ENCODE measurements around the gene ABTB2. TPM values are rescaled to one million over a fixed set of nuclear protein-coding genes. Genes with fewer than 3 reads are reported as not detected.

Gene ABTB2
- total RNA-seq, 1 experiment from 2014 or later: 5.5 TPM

DNA sequence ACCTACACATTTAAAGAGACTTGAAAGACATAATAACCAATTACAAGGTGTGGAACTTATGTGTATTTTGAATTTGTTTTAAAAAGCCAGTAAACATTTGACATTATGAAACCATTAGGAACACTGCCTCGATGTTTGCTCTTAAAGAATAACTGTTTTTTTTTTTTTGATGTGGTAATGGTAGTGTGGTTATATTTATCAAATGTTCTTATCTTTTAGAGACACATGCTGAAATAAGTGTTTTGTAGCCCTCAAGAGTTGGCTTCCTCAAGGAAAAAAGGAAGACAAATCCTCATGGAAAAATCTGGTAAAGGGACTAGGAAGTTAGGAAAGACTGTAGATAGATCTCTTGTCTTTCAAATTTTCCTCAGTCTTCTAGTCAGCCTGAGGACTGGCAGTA is 2.2 kb upstream of the ABTB2 start:
- H3K18ac ChIP-seq (ENCODE audit: insufficient read length, low read depth, low read length): no peak overlapping the region
- no peak overlapping the region for H3K4ac ChIP-seq (ENCODE audit: low read depth, low read length)
- no peak overlapping the region for H3T11ph ChIP-seq (ENCODE audit: low read length)
- no peak overlapping the region for H4K5ac ChIP-seq (ENCODE audit: insufficient read length, low read depth, low read length)
- peaks cover 10% of the 10 kb centered on the region; the same call in 1 of the 2 replicates for H3K27me3 ChIP-seq (ENCODE audit: insufficient read depth, low read length)
- no peak overlapping the region for H3K23ac ChIP-seq (ENCODE audit: insufficient read length, low read depth, low read length)
- H4K20me1 ChIP-seq (ENCODE audit: control insufficient read depth, insufficient read depth, insufficient read length): no peaks in the 10 kb centered on the region
- H3K79me1 ChIP-seq (ENCODE audit: insufficient read depth, low read depth, low read length, poor library complexity, severe bottlenecking): no peaks in the 10 kb centered on the region
- H2BK120ac ChIP-seq (ENCODE audit: low read depth, low read length, poor library complexity, severe bottlenecking): no peak overlapping the region
- Mint-ChIP-seq H3K27ac (no peak overlapping the region), H3K4me1 (peaks cover 16 to 22% of the 10 kb centered on the region in 2 experiments), H3K9me3 (no peaks in the 10 kb centered on the region), H3K36me3 (ENCODE audit: insufficient read depth in 1 of 3, low read depth in 3 of 3) (no peaks in the 10 kb centered on the region), H3K4me3 (no peak overlapping the region), H3K27me3 (ENCODE audit: low read depth) (peaks cover 36% of the 10 kb centered on the region)
- H3K56ac ChIP-seq (ENCODE audit: insufficient read length, low read depth, low read length): no peak overlapping the region
- no peak overlapping the region for H4K8ac ChIP-seq (replicated peaks; ENCODE audit: insufficient read length, low read depth, low read length)
- no peak overlapping the region for H4K91ac ChIP-seq (ENCODE audit: insufficient read length, low read depth, low read length)
- no peak overlapping the region for H3K9ac ChIP-seq (ENCODE audit: extremely low read depth, insufficient read length, low read length)
- no peak overlapping the region for H2BK5ac ChIP-seq (ENCODE audit: insufficient read length, low read length)
- no peak overlapping the region for H2AFZ ChIP-seq (ENCODE audit: low read length)
- no peaks in the 10 kb centered on the region for H3K79me2 ChIP-seq (ENCODE audit: insufficient read depth, low read length)
- no peak for DNase-seq
- H3K27ac ChIP-seq (ENCODE audit: insufficient read length, low read depth, low read length): no peak overlapping the region
- TF ChIP-seq, protein P1, sequence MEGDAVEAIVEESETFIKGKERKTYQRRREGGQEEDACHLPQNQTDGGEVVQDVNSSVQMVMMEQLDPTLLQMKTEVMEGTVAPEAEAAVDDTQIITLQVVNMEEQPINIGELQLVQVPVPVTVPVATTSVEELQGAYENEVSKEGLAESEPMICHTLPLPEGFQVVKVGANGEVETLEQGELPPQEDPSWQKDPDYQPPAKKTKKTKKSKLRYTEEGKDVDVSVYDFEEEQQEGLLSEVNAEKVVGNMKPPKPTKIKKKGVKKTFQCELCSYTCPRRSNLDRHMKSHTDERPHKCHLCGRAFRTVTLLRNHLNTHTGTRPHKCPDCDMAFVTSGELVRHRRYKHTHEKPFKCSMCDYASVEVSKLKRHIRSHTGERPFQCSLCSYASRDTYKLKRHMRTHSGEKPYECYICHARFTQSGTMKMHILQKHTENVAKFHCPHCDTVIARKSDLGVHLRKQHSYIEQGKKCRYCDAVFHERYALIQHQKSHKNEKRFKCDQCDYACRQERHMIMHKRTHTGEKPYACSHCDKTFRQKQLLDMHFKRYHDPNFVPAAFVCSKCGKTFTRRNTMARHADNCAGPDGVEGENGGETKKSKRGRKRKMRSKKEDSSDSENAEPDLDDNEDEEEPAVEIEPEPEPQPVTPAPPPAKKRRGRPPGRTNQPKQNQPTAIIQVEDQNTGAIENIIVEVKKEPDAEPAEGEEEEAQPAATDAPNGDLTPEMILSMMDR (conservative IDR thresholded peaks at IDR 0.05): no peak
- no peak overlapping the region for H2BK12ac ChIP-seq (ENCODE audit: insufficient read length, low read depth, low read length)
- H3K4me2 ChIP-seq (ENCODE audit: insufficient read depth, insufficient read length, low read length): no peak overlapping the region
- H3K23me2 ChIP-seq (ENCODE audit: insufficient read length, low read depth, low read length, poor library complexity, severe bottlenecking): peaks cover 25% of the 10 kb centered on the region
- H2BK20ac ChIP-seq (ENCODE audit: low read depth, low read length, poor library complexity, severe bottlenecking): no peak overlapping the region
- H2AK5ac ChIP-seq (ENCODE audit: insufficient read length, low read length): no peak overlapping the region
- WGBS (ENCODE audit: extremely low coverage, insufficient read length, low lambda C conversion rate): no CpG with 5 or more reads among the region's 1 CpG
- no peaks in the 10 kb centered on the region for H3K4me1 ChIP-seq (ENCODE audit: insufficient read depth, low read length)
- no peak overlapping the region for H3K14ac ChIP-seq (ENCODE audit: insufficient read depth, low read length)
- no peaks in the 10 kb centered on the region for H3K9me3 ChIP-seq (ENCODE audit: control insufficient read depth, low read depth, low read length)
- H2BK15ac ChIP-seq (ENCODE audit: low read depth, low read length): no peak overlapping the region
